ENCODE data around the gene CIRBP. TPM values are rescaled to one million over a fixed set of nuclear protein-coding genes. Genes with fewer than 3 reads are reported as not detected.

CIRBP gene
- polyA plus RNA-seq, 2 donors, result 231 to 265 TPM

GRCh38 chr19:1272423-1273262, 3.5 kb downstream of the CIRBP start:
- Histone ChIP-seq H3K27me3 (ENCODE audit: control insufficient read depth in 1 of 2, insufficient read depth in 2 of 2, low read length in 2 of 2) (no peaks in the 10 kb centered on the region), H3K9me3 (ENCODE audit: control insufficient read depth in 2 of 2, insufficient read depth in 1 of 2, low read depth in 1 of 2, low read length in 1 of 2) (no peaks in the 10 kb centered on the region), H3K27ac (ENCODE audit: low read depth in 2 of 2, low read length in 1 of 2) (peak overlapping the region; percentile 46 to 100), H3K36me3 (ENCODE audit: control insufficient read depth in 2 of 2, insufficient read depth in 2 of 2, low read length in 1 of 2) (peaks cover 3 to 43% of the 10 kb centered on the region in 2 donors), H3K4me1 (ENCODE audit: control insufficient read depth in 2 of 2, insufficient read depth in 2 of 2, low read length in 1 of 2) (peaks cover 4 to 50% of the 10 kb centered on the region in 2 donors), H3K4me3 (ENCODE audit: low read depth in 1 of 2, low read length in 2 of 2) (peak overlapping the region in 1 of 2 donors; percentile 59)
- WGBS, 2 donors, result 58 to 62% methylated on average over 33 of the region's 33 CpGs

GRCh38 chr19:1273263-1274041, 4.3 kb downstream of the CIRBP start:
- 69 to 79% methylated on average over 25 of the region's 25 CpGs for WGBS, 2 donors
- H3K36me3 ChIP-seq (ENCODE audit: control insufficient read depth in 2 of 2, insufficient read depth in 2 of 2, low read length in 1 of 2), result peaks cover 3 to 46% of the 10 kb centered on the region in 2 donors
- H3K4me3 ChIP-seq (ENCODE audit: low read depth in 1 of 2, low read length in 2 of 2), result no peak overlapping the region

GRCh38 chr19:1274081-1274851, 5.1 kb downstream of the CIRBP start:
- Histone ChIP-seq H3K9me3 (ENCODE audit: control insufficient read depth in 2 of 2, insufficient read depth in 1 of 2, low read depth in 1 of 2, low read length in 1 of 2) (no peaks in the 10 kb centered on the region), H3K4me1 (ENCODE audit: control insufficient read depth in 2 of 2, insufficient read depth in 2 of 2, low read length in 1 of 2) (peaks cover 0 to 39% of the 10 kb centered on the region in 2 donors), H3K27me3 (ENCODE audit: control insufficient read depth in 1 of 2, insufficient read depth in 2 of 2, low read length in 2 of 2) (no peaks in the 10 kb centered on the region), H3K27ac (ENCODE audit: low read depth in 2 of 2, low read length in 1 of 2) (peak overlapping the region; percentile 99), H3K4me3 (ENCODE audit: low read depth in 1 of 2, low read length in 2 of 2) (peak overlapping the region; percentile 51 to 76), H3K36me3 (ENCODE audit: control insufficient read depth in 2 of 2, insufficient read depth in 2 of 2, low read length in 1 of 2) (peaks cover 8 to 53% of the 10 kb centered on the region in 2 donors)
- WGBS, 2 donors, result 52 to 64% methylated on average over 41 to 46 of the region's 46 CpGs

More at GRCh38 chr19:1273263-1274041, 4.3 kb downstream of the CIRBP start:
- peaks cover 0 to 42% of the 10 kb centered on the region in 2 donors for H3K4me1 ChIP-seq (ENCODE audit: control insufficient read depth in 2 of 2, insufficient read depth in 2 of 2, low read length in 1 of 2)
- no peaks in the 10 kb centered on the region for H3K9me3 ChIP-seq (ENCODE audit: control insufficient read depth in 2 of 2, insufficient read depth in 1 of 2, low read depth in 1 of 2, low read length in 1 of 2)
- no peaks in the 10 kb centered on the region for H3K27me3 ChIP-seq (ENCODE audit: control insufficient read depth in 1 of 2, insufficient read depth in 2 of 2, low read length in 2 of 2)
- H3K27ac ChIP-seq (ENCODE audit: low read depth in 2 of 2, low read length in 1 of 2), result peak overlapping the region; percentile 46 to 99

GRCh38 chr19:1274852-1275259, 5.7 kb downstream of the CIRBP start:
- Histone ChIP-seq H3K4me1 (ENCODE audit: control insufficient read depth in 2 of 2, insufficient read depth in 2 of 2, low read length in 1 of 2) (peaks cover 0 to 39% of the 10 kb centered on the region in 2 donors), H3K9me3 (ENCODE audit: control insufficient read depth in 2 of 2, insufficient read depth in 1 of 2, low read depth in 1 of 2, low read length in 1 of 2) (no peaks in the 10 kb centered on the region), H3K4me3 (ENCODE audit: low read depth in 1 of 2, low read length in 2 of 2) (peak overlapping the region; percentile 51 to 76), H3K27me3 (ENCODE audit: control insufficient read depth in 1 of 2, insufficient read depth in 2 of 2, low read length in 2 of 2) (no peaks in the 10 kb centered on the region), H3K36me3 (ENCODE audit: control insufficient read depth in 2 of 2, insufficient read depth in 2 of 2, low read length in 1 of 2) (peaks cover 10 to 57% of the 10 kb centered on the region in 2 donors), H3K27ac (ENCODE audit: low read depth in 2 of 2, low read length in 1 of 2) (peak overlapping the region; percentile 99)
- WGBS, 2 donors, result 18 to 19% methylated on average over 33 to 44 of the region's 44 CpGs

GRCh38 chr19:1275260-1275975, 6.3 kb downstream of the CIRBP start, which contains the start of gene FAM174C:
Gene FAM174C, plus strand, starts transcription at chr19:1275530. Its CDS starts 20 bp downstream, at chr19:1275550.
- no peaks in the 10 kb centered on the region for H3K27me3 ChIP-seq (ENCODE audit: control insufficient read depth in 1 of 2, insufficient read depth in 2 of 2, low read length in 2 of 2)
- peak within 1 kb of the TSS; percentile 51 to 76 for H3K4me3 ChIP-seq (ENCODE audit: low read depth in 1 of 2, low read length in 2 of 2)

GRCh38 chr19:1275976-1276627, 7.0 kb downstream of the CIRBP start:
- 6 to 8% methylated on average over 41 to 43 of the region's 43 CpGs for WGBS, 2 donors
- Histone ChIP-seq H3K27me3 (ENCODE audit: control insufficient read depth in 1 of 2, insufficient read depth in 2 of 2, low read length in 2 of 2) (no peaks in the 10 kb centered on the region), H3K36me3 (ENCODE audit: control insufficient read depth in 2 of 2, insufficient read depth in 2 of 2, low read length in 1 of 2) (peaks cover 10 to 57% of the 10 kb centered on the region in 2 donors), H3K9me3 (ENCODE audit: control insufficient read depth in 2 of 2, insufficient read depth in 1 of 2, low read depth in 1 of 2, low read length in 1 of 2) (no peaks in the 10 kb centered on the region), H3K4me3 (ENCODE audit: low read depth in 1 of 2, low read length in 2 of 2) (peak overlapping the region; percentile 51 to 76), H3K27ac (ENCODE audit: low read depth in 2 of 2, low read length in 1 of 2) (peak overlapping the region; percentile 99), H3K4me1 (ENCODE audit: control insufficient read depth in 2 of 2, insufficient read depth in 2 of 2, low read length in 1 of 2) (peaks cover 0 to 34% of the 10 kb centered on the region in 2 donors)

More at GRCh38 chr19:1275260-1275975, 6.3 kb downstream of the CIRBP start, which contains the start of gene FAM174C:
- Histone ChIP-seq H3K36me3 (ENCODE audit: control insufficient read depth in 2 of 2, insufficient read depth in 2 of 2, low read length in 1 of 2) (peaks cover 10 to 61% of the 10 kb centered on the region in 2 donors), H3K27ac (ENCODE audit: low read depth in 2 of 2, low read length in 1 of 2) (peak within 1 kb of the TSS; percentile 99), H3K4me1 (ENCODE audit: control insufficient read depth in 2 of 2, insufficient read depth in 2 of 2, low read length in 1 of 2) (peaks cover 0 to 39% of the 10 kb centered on the region in 2 donors), H3K9me3 (ENCODE audit: control insufficient read depth in 2 of 2, insufficient read depth in 1 of 2, low read depth in 1 of 2, low read length in 1 of 2) (no peaks in the 10 kb centered on the region)
- WGBS, 2 donors, result 0 to 1% methylated on average over 85 to 98 of the region's 98 CpGs

GRCh38 chr19:1276628-1277022, 7.5 kb downstream of the CIRBP start:
- H3K9me3 ChIP-seq (ENCODE audit: control insufficient read depth in 2 of 2, insufficient read depth in 1 of 2, low read depth in 1 of 2, low read length in 1 of 2), result no peaks in the 10 kb centered on the region
- peaks cover 10 to 52% of the 10 kb centered on the region in 2 donors for H3K36me3 ChIP-seq (ENCODE audit: control insufficient read depth in 2 of 2, insufficient read depth in 2 of 2, low read length in 1 of 2)
- 51 to 56% methylated on average over 10 of the region's 10 CpGs for WGBS, 2 donors
- H3K27me3 ChIP-seq (ENCODE audit: control insufficient read depth in 1 of 2, insufficient read depth in 2 of 2, low read length in 2 of 2), result no peaks in the 10 kb centered on the region
- H3K27ac ChIP-seq (ENCODE audit: low read depth in 2 of 2, low read length in 1 of 2), result peak overlapping the region in 1 of 2 donors; percentile 99
- H3K4me1 ChIP-seq (ENCODE audit: control insufficient read depth in 2 of 2, insufficient read depth in 2 of 2, low read length in 1 of 2), result peaks cover 0 to 29% of the 10 kb centered on the region in 2 donors
- no peak overlapping the region for H3K4me3 ChIP-seq (ENCODE audit: low read depth in 1 of 2, low read length in 2 of 2)

GRCh38 chr19:1277061-1277460, 7.9 kb downstream of the CIRBP start:
- no peaks in the 10 kb centered on the region for H3K27me3 ChIP-seq (ENCODE audit: control insufficient read depth in 1 of 2, insufficient read depth in 2 of 2, low read length in 2 of 2)
- H3K9me3 ChIP-seq (ENCODE audit: control insufficient read depth in 2 of 2, insufficient read depth in 1 of 2, low read depth in 1 of 2, low read length in 1 of 2), result no peaks in the 10 kb centered on the region
- H3K4me3 ChIP-seq (ENCODE audit: low read depth in 1 of 2, low read length in 2 of 2), result no peak overlapping the region
- H3K36me3 ChIP-seq (ENCODE audit: control insufficient read depth in 2 of 2, insufficient read depth in 2 of 2, low read length in 1 of 2), result peaks cover 9 to 47% of the 10 kb centered on the region in 2 donors
- WGBS, 2 donors, result 88 to 89% methylated on average over 15 of the region's 15 CpGs
- peaks cover 0 to 24% of the 10 kb centered on the region in 2 donors for H3K4me1 ChIP-seq (ENCODE audit: control insufficient read depth in 2 of 2, insufficient read depth in 2 of 2, low read length in 1 of 2)
- peak overlapping the region in 1 of 2 donors; percentile 11 for H3K27ac ChIP-seq (ENCODE audit: low read depth in 2 of 2, low read length in 1 of 2)

All from esophagus (tissue), 2 donors.